DND-41 (cell line): ENCODE data around the gene GHDC.

ENCODE experiments used
- ATAC-seq: fragments of 200-7000 bp; cut with Tn5 transposase; 3 replicates; pipeline ENCODE4 v1.9.1; 2021; ENCODE audit warnings: low read depth; ENCODE audit not compliant: insufficient read depth
- DNase-seq: peaks from one replicate; pipeline ENCODE4 v3.0.0-alpha.2; 2020
- H2AFZ ChIP-seq: 2 replicates; pipeline ENCODE4 v1.6.0; 2012; ENCODE audit warnings: low read depth, low read length
- H3K27ac ChIP-seq: 2 replicates; pipeline ENCODE4 v1.5.1; 2012; ENCODE audit warnings: low read length, inconsistent platforms
- H3K27me3 ChIP-seq: fragments of 200-600 bp; sonication (generic); 2 replicates; pipeline ENCODE4 v1.6.0; 2012; ENCODE audit warnings: low read length, mild to moderate bottlenecking, inconsistent platforms; ENCODE audit not compliant: insufficient read depth, poor library complexity
- H3K36me3 ChIP-seq: 2 replicates; pipeline ENCODE4 v1.5.1; 2012; ENCODE audit warnings: low read length, inconsistent platforms; ENCODE audit not compliant: insufficient read depth
- H3K4me1 ChIP-seq: 2 replicates; pipeline ENCODE4 v1.5.1; 2012; ENCODE audit warnings: mild to moderate bottlenecking, low read length; ENCODE audit not compliant: insufficient read depth
- H3K4me2 ChIP-seq: 2 replicates; pipeline ENCODE4 v1.6.0; 2012; ENCODE audit warnings: mild to moderate bottlenecking, moderate library complexity, low read length, inconsistent platforms; ENCODE audit not compliant: insufficient read depth
- H3K4me3 ChIP-seq, 2 experiments: fragments of 200-600 bp in 1 of 2; shearing (Covaris generic) in 1 of 2; 2 replicates each; pipeline ENCODE4 v1.5.1; 2012 to 2016; ENCODE audit warnings: inconsistent platforms in 2 of 2, low read length in 2 of 2, mild to moderate bottlenecking in 2 of 2, low read depth in 1 of 2, moderate library complexity in 1 of 2
- H3K79me2 ChIP-seq: 2 replicates; pipeline ENCODE4 v1.6.0; 2012; ENCODE audit warnings: low read length, inconsistent platforms; ENCODE audit not compliant: insufficient read depth
- H3K9ac ChIP-seq: 2 replicates; pipeline ENCODE4 v1.6.0; 2012; ENCODE audit warnings: low read depth, mild to moderate bottlenecking, inconsistent platforms, low read length, moderate library complexity
- H3K9me3 ChIP-seq: 2 replicates; pipeline ENCODE4 v1.5.1; 2012; ENCODE audit warnings: low read length, moderate library complexity, mild to moderate bottlenecking, inconsistent platforms; ENCODE audit not compliant: insufficient read depth, severe bottlenecking
- H4K20me1 ChIP-seq: 2 replicates; pipeline ENCODE4 v1.6.0; 2012; ENCODE audit warnings: low read length; ENCODE audit not compliant: insufficient read depth
- EZH2 ChIP-seq: IDR thresholded peaks from 3 replicates; pipeline ENCODE4 v1.6.1; 2012; ENCODE audit warnings: borderline replicate concordance, low read depth, mild to moderate bottlenecking, moderate library complexity, low read length, inconsistent platforms; ENCODE audit not compliant: severe bottlenecking
- TF ChIP-seq, protein P1 (sequence below): IDR thresholded peaks from 2 replicates; pipeline ENCODE4 v1.5.1; 2012; ENCODE audit warnings: borderline replicate concordance, low read length, moderate library complexity, mild to moderate bottlenecking; ENCODE audit not compliant: poor library complexity, severe bottlenecking; ENCODE audit errors: extremely low read depth

The GHDC gene

GRCh38 chr17:42174126-42174783 lies 20.0 kb downstream of the GHDC start:
- no peak for DNase-seq
- H4K20me1 ChIP-seq = no peaks in the 10 kb centered on the region
- TF ChIP-seq, protein P1, sequence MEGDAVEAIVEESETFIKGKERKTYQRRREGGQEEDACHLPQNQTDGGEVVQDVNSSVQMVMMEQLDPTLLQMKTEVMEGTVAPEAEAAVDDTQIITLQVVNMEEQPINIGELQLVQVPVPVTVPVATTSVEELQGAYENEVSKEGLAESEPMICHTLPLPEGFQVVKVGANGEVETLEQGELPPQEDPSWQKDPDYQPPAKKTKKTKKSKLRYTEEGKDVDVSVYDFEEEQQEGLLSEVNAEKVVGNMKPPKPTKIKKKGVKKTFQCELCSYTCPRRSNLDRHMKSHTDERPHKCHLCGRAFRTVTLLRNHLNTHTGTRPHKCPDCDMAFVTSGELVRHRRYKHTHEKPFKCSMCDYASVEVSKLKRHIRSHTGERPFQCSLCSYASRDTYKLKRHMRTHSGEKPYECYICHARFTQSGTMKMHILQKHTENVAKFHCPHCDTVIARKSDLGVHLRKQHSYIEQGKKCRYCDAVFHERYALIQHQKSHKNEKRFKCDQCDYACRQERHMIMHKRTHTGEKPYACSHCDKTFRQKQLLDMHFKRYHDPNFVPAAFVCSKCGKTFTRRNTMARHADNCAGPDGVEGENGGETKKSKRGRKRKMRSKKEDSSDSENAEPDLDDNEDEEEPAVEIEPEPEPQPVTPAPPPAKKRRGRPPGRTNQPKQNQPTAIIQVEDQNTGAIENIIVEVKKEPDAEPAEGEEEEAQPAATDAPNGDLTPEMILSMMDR = no peak
- TF ChIP-seq EZH2 = no peak
- H3K79me2 ChIP-seq = no peaks in the 10 kb centered on the region
- no peaks in the 10 kb centered on the region for H3K9me3 ChIP-seq
- H3K27ac ChIP-seq = no peak overlapping the region
- no peaks in the 10 kb centered on the region for H3K27me3 ChIP-seq
- no peaks in the 10 kb centered on the region for H3K36me3 ChIP-seq
- H3K4me1 ChIP-seq = no peaks in the 10 kb centered on the region
- H3K4me3 ChIP-seq = no peak overlapping the region
- H3K4me2 ChIP-seq = no peak overlapping the region
- no peak overlapping the region for H2AFZ ChIP-seq
- H3K9ac ChIP-seq = no peak overlapping the region
- no peak for ATAC-seq

- H3K36me3 ChIP-seq = no peaks in the 10 kb centered on the region
- H3K27me3 ChIP-seq = no peaks in the 10 kb centered on the region
- H3K4me3 ChIP-seq = no peak overlapping the region
- H3K9me3 ChIP-seq = no peaks in the 10 kb centered on the region
- no peak overlapping the region for H3K4me2 ChIP-seq
- H3K4me1 ChIP-seq = no peaks in the 10 kb centered on the region
- DNase-seq = no peak
- no peak overlapping the region for H3K27ac ChIP-seq
- H2AFZ ChIP-seq = no peak overlapping the region
- H3K9ac ChIP-seq = no peak overlapping the region
- no peaks in the 10 kb centered on the region for H3K79me2 ChIP-seq
- no peak for TF ChIP-seq EZH2
- TF ChIP-seq, protein P1 = no peak
- H4K20me1 ChIP-seq = no peaks in the 10 kb centered on the region
- ATAC-seq = no peak
These were observed 22.5 kb downstream of the GHDC start for GRCh38 chr17:42171831-42172230.

- Histone ChIP-seq H3K9me3 (no peaks in the 10 kb centered on the region), H3K27ac (no peak overlapping the region), H2AFZ (no peak overlapping the region), H3K36me3 (no peaks in the 10 kb centered on the region), H4K20me1 (no peaks in the 10 kb centered on the region), H3K4me3 (no peak overlapping the region), H3K9ac (no peak overlapping the region), H3K27me3 (no peaks in the 10 kb centered on the region), H3K79me2 (no peaks in the 10 kb centered on the region), H3K4me1 (no peaks in the 10 kb centered on the region), H3K4me2 (no peak overlapping the region)
- no peak for TF ChIP-seq EZH2
- TF ChIP-seq, protein P1 = no peak
- ATAC-seq = no peak
- DNase-seq = no peak
These were observed 24.9 kb downstream of the GHDC start for GRCh38 chr17:42169351-42169750.
